Posterior vena cava (tissue), 2 donors: ENCODE results near the gene UBASH3A. TPM values are rescaled to one million over a fixed set of nuclear protein-coding genes. Genes with fewer than 3 reads are reported as not detected.

Experiments used
- DNase-seq: peaks from one replicate; pipeline ENCODE4 v3.0.0-alpha.2; 2020; ENCODE audit warnings: low spot score
- intact Hi-C, 2 donors: fragments of 100-400 bp; cut with DNase I; formaldehyde crosslinking; loops; one replicate each; pipeline versions ENCODE4 v1.14.1 to v1.14.2; 2022 to 2023
- total RNA-seq, 2 donors: library from RNA; stranded (reverse); fragmentation: NEBNext Ultra II Directional; extraction: Animal tissue kit (Norgen Biotek cat#: 25700); gene quantifications; one replicate each; pipeline ENCODE4 v1.2.1, GENCODE V29; 2021
- donor health status: DM: yes; HTN: yes; CAD: no.
- donor health status: DM: yes; HTN: yes; CAD: no.

UBASH3A gene
- total RNA-seq, 2 donors from 2014 or later, result 0.32 to 0.38 TPM

- intact Hi-C loops, result no loop called here
- no peak for DNase-seq
These were observed 89.7 kb downstream of the UBASH3A start for GRCh38 chr21:42493109-42494060.

- intact Hi-C loops, result no loop called here
- no peak for DNase-seq
These were observed 91.3 kb downstream of the UBASH3A start for GRCh38 chr21:42495027-42495426.

GRCh38 chr21:42495765-42496119 lies 92.0 kb downstream of the UBASH3A start:
- intact Hi-C loops, result no loop called here

GRCh38 chr21:42496120-42496838 lies 92.6 kb downstream of the UBASH3A start, which contains the start of gene RSPH1:
Gene RSPH1 (minus strand): TSS chr21:42496224. CDS start chr21:42496186, 38 bp downstream.
- intact Hi-C loops, result no loop called here
- DNase-seq, result peak; percentile 100

More at GRCh38 chr21:42495765-42496119, 92.0 kb downstream of the UBASH3A start:
- DNase-seq, result no peak

- intact Hi-C loops, result no loop called here
These were observed 93.1 kb downstream of the UBASH3A start for GRCh38 chr21:42496839-42497202.

More at GRCh38 chr21:42496839-42497202, 93.1 kb downstream of the UBASH3A start:
- DNase-seq, result no peak

Other genes starting within 250 kb of the UBASH3A start
- 10 to 100 TPM; 11.8 to 12.4 TPM for gene ABCG1, start 184.8 kb upstream of the UBASH3A start, total RNA-seq
- 10 to 100 TPM; 21.1 to 24.4 TPM for gene TFF3, start 88.5 kb upstream of the UBASH3A start, total RNA-seq
- not detected for gene TFF2, start 52.9 kb upstream of the UBASH3A start, total RNA-seq
- gene TFF1, start 37.4 kb upstream of the UBASH3A start, total RNA-seq, result not detected
- not detected for gene TMPRSS3, start 7.8 kb upstream of the UBASH3A start, total RNA-seq
- gene RSPH1, start 92.3 kb downstream of the UBASH3A start, total RNA-seq, result under 1 TPM in 1 of 2 donors, not detected in 1; 0.19 TPM
- 1 to 10 TPM; 5.2 to 6.0 TPM for gene SLC37A1, start 110.0 kb downstream of the UBASH3A start, total RNA-seq
- 1 to 10 TPM; 4.0 to 5.6 TPM for gene PDE9A, start 249.7 kb downstream of the UBASH3A start, total RNA-seq